Measurements from ENCODE around the gene CCDC170. TPM values are rescaled to one million over a fixed set of nuclear protein-coding genes. Genes with fewer than 3 reads are reported as not detected.

CCDC170 gene
- total and polyA plus RNA-seq, 2 of the 8 experiments (the other 6 are each of a cell fraction or from before 2014, with no cell fraction given): 0.06 to 0.09 TPM

GRCh38 chr6:151477726-151478125 lies 16.1 kb upstream of the CCDC170 start:
- no peak overlapping the region for H4K5ac ChIP-seq (ENCODE audit: insufficient read length, low read depth, low read length)
- POLR2A ChIA-PET (ENCODE audit: partially characterized antibody): interaction anchor here (1.0 kb wide), 1 partner anchor 9 kb away, joined by 3 read pairs; no protein-coding TSS in a partner anchor
- no peak overlapping the region for H3K4me2 ChIP-seq (ENCODE audit: insufficient read depth in 1 of 2, low read depth in 2 of 2, low read length in 2 of 2)
- no peak for TF ChIP-seq RXRA (IDR thresholded peaks at IDR 0.05; ENCODE audit: insufficient read depth, low read depth, low read length)
- TF ChIP-seq NANOG (IDR thresholded peaks at IDR 0.05; ENCODE audit: insufficient read depth, low read depth, low read length, poor library complexity, severe bottlenecking): no peak
- no peak for TF ChIP-seq KDM1A (IDR thresholded peaks at IDR 0.05; ENCODE audit: borderline replicate concordance, low read length)
- TF ChIP-seq POLR2A (IDR thresholded peaks at IDR 0.05; ENCODE audit: control extremely low read depth in 1 of 2, low read depth in 2 of 2, low read length in 2 of 2): no peak
- no peak for TF ChIP-seq BACH1 (IDR thresholded peaks at IDR 0.05; ENCODE audit: low read length)
- no peak for TF ChIP-seq FOSL1 (IDR thresholded peaks at IDR 0.05; ENCODE audit: insufficient read depth, low read depth, low read length)
- no peak for TF ChIP-seq TAF1 (IDR thresholded peaks at IDR 0.05; ENCODE audit: low read depth, low read length)
- TF ChIP-seq EGR1 (IDR thresholded peaks at IDR 0.05; ENCODE audit: borderline replicate concordance, low read depth, low read length): no peak
- TF ChIP-seq TBP (IDR thresholded peaks at IDR 0.05; ENCODE audit: low read depth, low read length): no peak
- no peak for TF ChIP-seq ATF2 (IDR thresholded peaks at IDR 0.05; ENCODE audit: low read length)
- no peak for TF ChIP-seq SP1 (IDR thresholded peaks at IDR 0.05; ENCODE audit: low read depth, low read length)
- no peak for TF ChIP-seq ZNF274 (IDR thresholded peaks at IDR 0.05; ENCODE audit: borderline replicate concordance, extremely low read depth, low read length)
- no peak for TF ChIP-seq SIX5 (IDR thresholded peaks at IDR 0.05; ENCODE audit: low read depth, low read length)
- TF ChIP-seq MAX (IDR thresholded peaks at IDR 0.05): no peak
- no peak overlapping the region for H2BK5ac ChIP-seq (ENCODE audit: low read depth, low read length)
- DNase-seq (ENCODE audit: low read depth in 1 of 2, low spot score in 2 of 2) (no peak), FAIRE-seq (no peak)
- CTCF ChIA-PET (ENCODE audit: partially characterized antibody): interaction anchor here (1.4 to 1.5 kb wide), 2 partner anchors 33 to 135 kb away, joined by 3 to 4 read pairs; no protein-coding TSS in a partner anchor
- no peaks in the 10 kb centered on the region for H3K4me1 ChIP-seq (replicated peaks in 1 of 4; ENCODE audit: control insufficient read depth in 3 of 4, insufficient read depth in 4 of 4, low read length in 3 of 4)
- no peak overlapping the region for H3K4ac ChIP-seq (replicated peaks; ENCODE audit: insufficient read length, low read depth, low read length)
- no peak overlapping the region; the same call in 1 of the 2 replicates for H4K8ac ChIP-seq (ENCODE audit: extremely low read depth, insufficient read depth, low read length)
- no peak overlapping the region for H3K56ac ChIP-seq (replicated peaks; ENCODE audit: insufficient read length, low read depth, low read length)
- no peak overlapping the region for H3K18ac ChIP-seq (ENCODE audit: extremely low read depth, low read length)
- H3K23ac ChIP-seq (ENCODE audit: insufficient read length): no peak overlapping the region
- no peaks in the 10 kb centered on the region for H4K20me1 ChIP-seq (replicated peaks in 1 of 2; ENCODE audit: control insufficient read depth in 1 of 2, insufficient read depth in 2 of 2, low read length in 2 of 2)
- no peaks in the 10 kb centered on the region for H3K23me2 ChIP-seq (ENCODE audit: low read depth, low read length)
- H3K4me3 ChIP-seq (ENCODE audit: extremely low read depth in 1 of 4, insufficient read depth in 2 of 4, low read depth in 3 of 4, low read length in 4 of 4): no peak overlapping the region
- no peak overlapping the region for H2BK120ac ChIP-seq (replicated peaks; ENCODE audit: low read depth, low read length)
- H2BK12ac ChIP-seq (ENCODE audit: low read depth, low read length): no peak overlapping the region
- H4K91ac ChIP-seq (replicated peaks; ENCODE audit: insufficient read length, low read length): no peak overlapping the region
- H2AK5ac ChIP-seq (ENCODE audit: low read depth, low read length): no peak overlapping the region
- H3K79me2 ChIP-seq (ENCODE audit: control insufficient read depth in 1 of 2, insufficient read depth in 2 of 2, low read length in 2 of 2): no peaks in the 10 kb centered on the region
- no peak overlapping the region for H3K9ac ChIP-seq (replicated peaks in 1 of 4; ENCODE audit: extremely low read depth in 1 of 4, low read depth in 3 of 4, low read length in 3 of 4)
- H3K27ac ChIP-seq (ENCODE audit: low read depth, low read length): no peak overlapping the region
- H3K14ac ChIP-seq (ENCODE audit: insufficient read length): no peak overlapping the region
- H3K27me3 ChIP-seq (replicated peaks in 1 of 4; ENCODE audit: control insufficient read depth in 3 of 4, extremely low read depth in 1 of 4, insufficient read depth in 3 of 4, low read length in 3 of 4): no peaks in the 10 kb centered on the region
- no peaks in the 10 kb centered on the region for H3K36me3 ChIP-seq (ENCODE audit: control insufficient read depth in 2 of 4, insufficient read depth in 4 of 4, low read length in 3 of 4)
- WGBS, 2 experiments (ENCODE audit: extremely low coverage in 1 of 2, insufficient coverage in 1 of 2, insufficient read length in 1 of 2, insufficient replicate concordance in 2 of 2, low coverage in 1 of 2, low lambda C conversion rate in 2 of 2, missing lambda C conversion rate in 1 of 2): 94% methylated on average over 12 of the region's 12 CpGs; no CpG with 5 or more reads in 1 of the 2 experiments
- no peak overlapping the region for H2AFZ ChIP-seq (ENCODE audit: low read length)
- H2BK20ac ChIP-seq (ENCODE audit: low read length): no peak overlapping the region
- no peaks in the 10 kb centered on the region for H3K79me1 ChIP-seq (ENCODE audit: low read depth, low read length)
- H2BK15ac ChIP-seq (ENCODE audit: low read length): no peak overlapping the region
- no peaks in the 10 kb centered on the region for H3K9me3 ChIP-seq (ENCODE audit: insufficient read depth in 2 of 2, low read depth in 1 of 2, low read length in 1 of 2)
